Loucy (cell line): Measurements from ENCODE around the gene FKBP6.

Source experiments
- EZH2phosphoT487 ChIP-seq: fragments of 200-600 bp; IDR thresholded peaks from 2 replicates; pipeline ENCODE4 v1.6.1; 2018; ENCODE audit warnings: antibody characterized with exemption, mild to moderate bottlenecking, moderate library complexity, borderline replicate concordance
- TF ChIP-seq, protein P1 (sequence below): fragments of 200-600 bp; sonication (generic); conservative IDR thresholded peaks from 2 replicates; pipeline ENCODE4 v1.5.1; 2014; ENCODE audit warnings: mild to moderate bottlenecking, antibody characterized with exemption, low read length

DNA sequence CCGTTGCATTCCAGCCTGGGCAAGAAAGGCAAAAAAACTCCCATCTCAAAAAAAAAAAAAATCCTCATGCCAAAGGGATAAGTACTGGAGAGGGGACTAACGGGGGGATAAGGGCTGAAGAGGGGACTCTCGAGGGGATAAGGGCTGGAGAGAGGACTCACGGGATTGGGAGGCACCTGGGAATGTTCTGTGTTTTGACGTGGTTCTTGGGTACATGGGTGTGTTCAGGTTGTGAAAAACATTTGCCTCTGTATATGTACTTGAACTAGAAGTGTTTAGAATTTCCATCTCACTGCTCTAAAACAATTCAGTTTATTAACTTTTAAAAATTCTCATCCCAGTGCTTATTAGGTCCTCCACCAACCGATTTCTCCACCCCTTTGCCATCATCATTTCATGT, 4.5 kb downstream of the FKBP6 start:
- TF ChIP-seq, protein P1, sequence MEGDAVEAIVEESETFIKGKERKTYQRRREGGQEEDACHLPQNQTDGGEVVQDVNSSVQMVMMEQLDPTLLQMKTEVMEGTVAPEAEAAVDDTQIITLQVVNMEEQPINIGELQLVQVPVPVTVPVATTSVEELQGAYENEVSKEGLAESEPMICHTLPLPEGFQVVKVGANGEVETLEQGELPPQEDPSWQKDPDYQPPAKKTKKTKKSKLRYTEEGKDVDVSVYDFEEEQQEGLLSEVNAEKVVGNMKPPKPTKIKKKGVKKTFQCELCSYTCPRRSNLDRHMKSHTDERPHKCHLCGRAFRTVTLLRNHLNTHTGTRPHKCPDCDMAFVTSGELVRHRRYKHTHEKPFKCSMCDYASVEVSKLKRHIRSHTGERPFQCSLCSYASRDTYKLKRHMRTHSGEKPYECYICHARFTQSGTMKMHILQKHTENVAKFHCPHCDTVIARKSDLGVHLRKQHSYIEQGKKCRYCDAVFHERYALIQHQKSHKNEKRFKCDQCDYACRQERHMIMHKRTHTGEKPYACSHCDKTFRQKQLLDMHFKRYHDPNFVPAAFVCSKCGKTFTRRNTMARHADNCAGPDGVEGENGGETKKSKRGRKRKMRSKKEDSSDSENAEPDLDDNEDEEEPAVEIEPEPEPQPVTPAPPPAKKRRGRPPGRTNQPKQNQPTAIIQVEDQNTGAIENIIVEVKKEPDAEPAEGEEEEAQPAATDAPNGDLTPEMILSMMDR: no peak
- no peak for TF ChIP-seq EZH2phosphoT487
